Lung (tissue), 12 donors: ENCODE results near the gene GJB3. TPM values are rescaled to one million over a fixed set of nuclear protein-coding genes. Genes with fewer than 3 reads are reported as not detected.
"Not testable (repeated sequence)": the region's sequence is repeated elsewhere in the genome, so short reads cannot be mapped to it uniquely, and the experiment has no call there.

Experiments used
- ATAC-seq: fragments of 200-7000 bp; cut with Tn5 transposase; one replicate; pipeline ENCODE4 v1.9.1; 2020; ENCODE audit warnings: moderate number of reproducible peaks; ENCODE audit not compliant: insufficient read depth, low FRiP score
- DNase-seq, 3 donors: peaks; one replicate each; pipeline ENCODE4 v3.0.0-alpha.2; 2013 to 2017
- H3K27ac ChIP-seq, 2 donors: one replicate each; pipeline ENCODE4 v1.5.1; 2013; ENCODE audit warnings: mild to moderate bottlenecking in 2 of 2, moderate library complexity in 2 of 2, control low read depth in 1 of 2, inconsistent platforms in 1 of 2, low read depth in 1 of 2, low read length in 1 of 2
- H3K27me3 ChIP-seq, 3 donors: one replicate each; pipeline ENCODE4 v1.5.1; 2013; ENCODE audit warnings: low read length in 2 of 3; ENCODE audit not compliant: control insufficient read depth in 3 of 3, insufficient read depth in 3 of 3
- H3K36me3 ChIP-seq, 4 donors: one replicate each; pipeline ENCODE4 v1.5.1; 2013; ENCODE audit warnings: low read length in 4 of 4, mild to moderate bottlenecking in 1 of 4, moderate library complexity in 1 of 4; ENCODE audit not compliant: control insufficient read depth in 4 of 4, insufficient read depth in 4 of 4
- H3K4me1 ChIP-seq, 5 donors: one replicate each; pipeline ENCODE4 v1.5.1; 2013; ENCODE audit warnings: low read length in 5 of 5, mild to moderate bottlenecking in 2 of 5, moderate library complexity in 1 of 5; ENCODE audit not compliant: control insufficient read depth in 5 of 5, insufficient read depth in 5 of 5
- H3K4me3 ChIP-seq: one replicate; pipeline ENCODE4 v1.5.1; 2013; ENCODE audit warnings: mild to moderate bottlenecking, control low read depth, moderate library complexity
- H3K9ac ChIP-seq, 2 donors: one replicate each; pipeline ENCODE4 v1.5.1; 2013; ENCODE audit warnings: low read length in 2 of 2, control low read depth in 1 of 2; ENCODE audit not compliant: insufficient read depth in 1 of 2
- H3K9me3 ChIP-seq, 4 donors: one replicate each; pipeline ENCODE4 v1.5.1; 2013; ENCODE audit warnings: low read length in 3 of 4, mild to moderate bottlenecking in 1 of 4, moderate library complexity in 1 of 4; ENCODE audit not compliant: control insufficient read depth in 4 of 4, insufficient read depth in 3 of 4
- WGBS, 2 donors: extraction: QIAGEN DNeasy Blood & Tissue Kit; methylation state at CpG; one replicate each; pipeline ENCODE4 v1.1.7; 2013; 5-methylcytosine and 5-hydroxymethylcytosine counted together
- polyA plus RNA-seq, 2 donors: library from polyadenylated mRNA; stranded (reverse); fragments of 200-250 nt; gene quantifications; one replicate each; pipeline ENCODE4 v1.2.1, GENCODE V29; 2013
- total RNA-seq, 2 donors: library from RNA; depleted of rRNA in 1 of 2; stranded (reverse); fragments of >200 nt in 1 of 2; gene quantifications; one replicate each; pipeline ENCODE4 v1.2.1, GENCODE V29; 2014 to 2021
- TF ChIP-seq, protein P1 (sequence below): IDR thresholded peaks from 2 replicates; pipeline ENCODE4 v1.5.1; 2012; ENCODE audit warnings: mild to moderate bottlenecking; ENCODE audit errors: control extremely low read depth, extremely low read depth
- donor health status: control.
- donor health status: control.
- donor health status: Bipolar disorder and iron deficiency.
- donor health status: healthy.
- donor health status: DM: yes; HTN: yes; CAD: no.

GJB3 gene
- total and polyA plus RNA-seq, 4 donors, result 0.51 to 2.5 (median 0.65) TPM

DNA sequence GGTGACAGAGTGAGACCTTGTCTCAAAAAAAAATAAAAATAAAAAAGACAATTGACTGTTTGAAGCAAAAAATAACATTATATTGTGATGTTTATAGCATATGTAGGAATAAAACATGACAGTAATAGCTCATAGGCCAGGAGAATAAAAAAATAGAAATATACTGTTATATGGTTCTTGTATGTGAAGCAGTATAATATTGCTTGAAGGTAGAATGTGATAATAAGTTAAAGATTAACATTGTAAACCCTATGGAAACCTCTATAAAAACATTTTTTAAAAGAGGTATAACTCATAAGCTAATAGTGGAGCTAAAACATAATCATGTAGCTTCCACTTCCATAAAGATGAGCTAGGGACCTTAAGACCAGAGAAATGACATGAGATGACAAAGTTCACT is 35.3 kb downstream of the GJB3 start:
- Histone ChIP-seq H3K9ac (no peak overlapping the region), H3K36me3 (no peaks in the 10 kb centered on the region), H3K4me1 (no peaks in the 10 kb centered on the region), H3K9me3 (peaks cover 0 to 3% (median 0%) of the 10 kb centered on the region in 4 donors), H3K27me3 (no peaks in the 10 kb centered on the region), H3K27ac (no peak overlapping the region), H3K4me3 (no peak overlapping the region)
- no peak for DNase-seq
- no peak for ATAC-seq
- TF ChIP-seq, protein P1, sequence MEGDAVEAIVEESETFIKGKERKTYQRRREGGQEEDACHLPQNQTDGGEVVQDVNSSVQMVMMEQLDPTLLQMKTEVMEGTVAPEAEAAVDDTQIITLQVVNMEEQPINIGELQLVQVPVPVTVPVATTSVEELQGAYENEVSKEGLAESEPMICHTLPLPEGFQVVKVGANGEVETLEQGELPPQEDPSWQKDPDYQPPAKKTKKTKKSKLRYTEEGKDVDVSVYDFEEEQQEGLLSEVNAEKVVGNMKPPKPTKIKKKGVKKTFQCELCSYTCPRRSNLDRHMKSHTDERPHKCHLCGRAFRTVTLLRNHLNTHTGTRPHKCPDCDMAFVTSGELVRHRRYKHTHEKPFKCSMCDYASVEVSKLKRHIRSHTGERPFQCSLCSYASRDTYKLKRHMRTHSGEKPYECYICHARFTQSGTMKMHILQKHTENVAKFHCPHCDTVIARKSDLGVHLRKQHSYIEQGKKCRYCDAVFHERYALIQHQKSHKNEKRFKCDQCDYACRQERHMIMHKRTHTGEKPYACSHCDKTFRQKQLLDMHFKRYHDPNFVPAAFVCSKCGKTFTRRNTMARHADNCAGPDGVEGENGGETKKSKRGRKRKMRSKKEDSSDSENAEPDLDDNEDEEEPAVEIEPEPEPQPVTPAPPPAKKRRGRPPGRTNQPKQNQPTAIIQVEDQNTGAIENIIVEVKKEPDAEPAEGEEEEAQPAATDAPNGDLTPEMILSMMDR, result no peak

DNA sequence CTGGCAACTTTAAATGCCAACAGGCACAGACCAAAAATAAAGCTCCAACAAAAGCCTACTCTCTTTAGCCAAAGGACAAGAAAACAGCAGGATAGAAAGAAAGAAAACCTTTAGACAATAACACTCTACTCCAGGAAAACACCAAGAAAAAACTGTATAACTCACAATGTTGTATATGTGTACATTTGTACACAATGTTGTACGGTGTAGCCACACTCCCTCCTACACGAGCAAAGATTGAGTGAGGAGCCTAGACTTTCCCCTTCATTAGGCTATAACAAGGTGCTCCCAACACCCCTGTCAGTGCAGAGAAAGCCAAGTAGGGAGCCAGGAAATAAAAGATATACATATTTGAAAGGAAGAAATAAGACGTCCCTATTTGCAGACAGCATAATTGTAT is 35.8 kb downstream of the GJB3 start:
- DNase-seq (no peak), ATAC-seq (no peak)
- H3K4me1 ChIP-seq, result no peaks in the 10 kb centered on the region
- H3K9me3 ChIP-seq, result peaks cover 0 to 3% (median 0%) of the 10 kb centered on the region in 4 donors
- 78 to 79% methylated on average over 3 of the region's 3 CpGs for WGBS, 2 donors
- H3K27ac ChIP-seq, result no peak overlapping the region
- TF ChIP-seq, protein P1, result no peak
- H3K36me3 ChIP-seq, result no peaks in the 10 kb centered on the region
- H3K9ac ChIP-seq, result no peak overlapping the region
- no peaks in the 10 kb centered on the region for H3K27me3 ChIP-seq
- no peak overlapping the region for H3K4me3 ChIP-seq

DNA sequence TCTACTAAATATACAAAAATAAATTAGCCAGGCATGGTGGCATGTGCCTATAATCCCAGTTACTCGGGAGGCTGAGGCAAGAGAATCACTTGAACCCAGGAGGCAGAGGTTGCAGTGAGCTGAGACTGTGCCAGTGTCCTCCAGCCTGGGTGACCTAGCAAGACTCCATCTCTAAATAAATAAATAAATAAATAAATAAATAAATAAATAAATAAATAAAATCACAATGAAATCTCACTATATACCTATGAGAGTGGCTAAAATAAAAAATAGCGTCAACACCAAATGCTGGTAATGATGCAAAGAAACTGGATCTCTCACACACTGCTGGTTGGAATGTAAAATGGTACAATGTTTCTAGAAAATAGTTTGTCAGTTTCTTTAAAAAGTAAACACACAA is 37.8 kb downstream of the GJB3 start:
- not testable (repeated sequence) for ATAC-seq, H3K4me3 ChIP-seq, H3K27ac ChIP-seq, H3K9ac ChIP-seq, DNase-seq, H3K9me3 ChIP-seq, H3K4me1 ChIP-seq, H3K27me3 ChIP-seq, H3K36me3 ChIP-seq
- WGBS, 2 donors, result 94 to 100% methylated on average over 2 of the region's 2 CpGs

DNA sequence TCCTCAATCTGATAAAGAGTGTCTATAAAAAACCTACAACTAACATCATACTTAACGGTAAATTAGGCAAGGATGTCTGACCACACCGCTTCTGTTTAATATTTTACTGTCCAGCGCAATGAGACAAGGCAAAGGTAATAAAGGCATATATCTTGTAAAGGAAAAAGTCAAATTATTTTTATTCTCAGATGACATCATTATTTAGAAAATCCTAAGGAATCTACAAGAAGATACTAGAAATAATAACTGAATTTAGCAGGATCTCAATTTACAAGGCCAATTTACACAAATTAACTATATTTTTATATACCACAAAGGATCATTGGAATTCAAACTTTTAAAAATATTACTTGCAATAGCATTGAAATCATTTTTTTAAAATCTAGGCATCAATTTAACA is 41.2 kb downstream of the GJB3 start:
- no peaks in the 10 kb centered on the region for H3K36me3 ChIP-seq
- ATAC-seq (no peak), DNase-seq (no peak)
- TF ChIP-seq, protein P1, result no peak
- no peaks in the 10 kb centered on the region for H3K27me3 ChIP-seq
- H3K9me3 ChIP-seq, result peaks cover 0 to 7% (median 0%) of the 10 kb centered on the region in 4 donors
- WGBS, 2 donors, result 46 to 67% methylated on average over 3 of the region's 3 CpGs
- H3K27ac ChIP-seq, result no peak overlapping the region
- no peak overlapping the region for H3K4me3 ChIP-seq
- H3K9ac ChIP-seq, result no peak overlapping the region
- H3K4me1 ChIP-seq, result peaks cover 0 to 8% (median 0%) of the 10 kb centered on the region in 5 donors
